Measurements from ENCODE around the gene POU2AF2.
"Not testable (repeated sequence)": the region's sequence is repeated elsewhere in the genome, so short reads cannot be mapped to it uniquely, and the experiment has no call there.

Gene POU2AF2

GRCh38 chr11:111245425-111245824, at the start of gene POU2AF2:
Gene POU2AF2, plus strand, starts transcription at chr11:111245725. Its CDS starts 129 bp downstream, at chr11:111245854.
- DNase-seq = no peak

GRCh38 chr11:111200010-111200534, 45.5 kb upstream of the POU2AF2 start:
- DNase-seq = no peak

GRCh38 chr11:111204211-111204610, 41.3 kb upstream of the POU2AF2 start:
- no peak for DNase-seq

- DNase-seq = no peak
Observed at GRCh38 chr11:111205632-111206385, 39.7 kb upstream of the POU2AF2 start.

- DNase-seq = no peak
Observed at GRCh38 chr11:111206472-111206871, 39.1 kb upstream of the POU2AF2 start.

GRCh38 chr11:111207213-111207612, 38.3 kb upstream of the POU2AF2 start:
- DNase-seq = no peak

GRCh38 chr11:111209543-111210355, 35.8 kb upstream of the POU2AF2 start:
- no peak for DNase-seq

- DNase-seq = no peak
Observed at GRCh38 chr11:111213256-111213655, 32.3 kb upstream of the POU2AF2 start.

GRCh38 chr11:111220721-111221120, 24.8 kb upstream of the POU2AF2 start:
- DNase-seq = no peak

GRCh38 chr11:111221208-111221607, 24.3 kb upstream of the POU2AF2 start:
- DNase-seq = no peak

GRCh38 chr11:111221936-111222335, 23.6 kb upstream of the POU2AF2 start:
- not testable (repeated sequence) for DNase-seq

- DNase-seq = peak; percentile 15 to 21
Observed at GRCh38 chr11:111222821-111223455, 22.6 kb upstream of the POU2AF2 start.

- DNase-seq = no peak
Observed at GRCh38 chr11:111225881-111226280, 19.6 kb upstream of the POU2AF2 start.

- peak in 1 of 2 donors; percentile 8 for DNase-seq
Observed at GRCh38 chr11:111229604-111230003, 15.9 kb upstream of the POU2AF2 start.

- no peak for DNase-seq
Observed at GRCh38 chr11:111230122-111230465, 15.4 kb upstream of the POU2AF2 start.

GRCh38 chr11:111231836-111232235, 13.7 kb upstream of the POU2AF2 start:
- no peak for DNase-seq

- DNase-seq = no peak
Observed at GRCh38 chr11:111236383-111236782, 9.1 kb upstream of the POU2AF2 start.

- no peak for DNase-seq
Observed at GRCh38 chr11:111237926-111238325, 7.6 kb upstream of the POU2AF2 start.

GRCh38 chr11:111246956-111247355, 1.4 kb downstream of the POU2AF2 start:
- no peak for DNase-seq

GRCh38 chr11:111250936-111251335, 5.4 kb downstream of the POU2AF2 start:
- no peak for DNase-seq

- DNase-seq = no peak
Observed at GRCh38 chr11:111253131-111253530, 7.6 kb downstream of the POU2AF2 start.

GRCh38 chr11:111253630-111254029, 8.1 kb downstream of the POU2AF2 start:
- no peak for DNase-seq

- no peak for DNase-seq
Observed at GRCh38 chr11:111258046-111258445, 12.5 kb downstream of the POU2AF2 start.
